ENCODE data around the gene CCR9.

DNA sequence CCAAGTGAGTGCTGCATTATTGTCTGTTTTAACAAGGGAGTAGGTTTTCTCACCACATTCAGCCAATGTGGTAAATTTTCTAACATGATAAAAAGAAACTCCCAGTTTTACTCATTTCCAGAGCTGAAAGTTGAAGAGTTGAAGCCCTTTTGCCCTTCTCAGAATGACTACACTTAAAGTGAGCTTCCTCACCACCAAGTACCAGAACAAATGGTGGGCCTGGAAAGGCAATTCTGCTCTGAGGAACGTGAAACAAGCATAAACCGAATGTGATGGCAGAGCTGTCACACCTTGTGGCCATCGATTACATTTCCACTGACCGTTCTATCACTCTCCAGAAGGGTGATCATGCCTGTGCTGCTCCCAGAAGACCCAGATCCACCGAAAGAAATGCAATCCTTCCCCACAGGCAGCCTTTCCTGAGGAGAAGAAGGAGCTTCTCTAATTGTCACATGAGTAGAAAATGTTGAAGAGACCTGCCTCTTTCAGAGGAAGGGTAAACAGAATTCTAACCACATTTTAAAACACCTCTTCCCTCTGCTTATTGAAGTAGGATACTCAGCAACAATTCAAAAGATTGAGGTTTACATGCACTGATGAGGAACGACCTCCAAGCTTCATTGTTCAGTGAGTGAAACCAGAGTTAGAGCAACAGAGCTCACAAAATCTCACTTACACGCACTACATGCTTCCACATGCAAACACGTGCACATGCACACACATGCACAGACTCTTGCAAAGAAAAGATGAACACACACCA is 21.4 kb upstream of the CCR9 start:
- TF ChIP-seq, protein P1, sequence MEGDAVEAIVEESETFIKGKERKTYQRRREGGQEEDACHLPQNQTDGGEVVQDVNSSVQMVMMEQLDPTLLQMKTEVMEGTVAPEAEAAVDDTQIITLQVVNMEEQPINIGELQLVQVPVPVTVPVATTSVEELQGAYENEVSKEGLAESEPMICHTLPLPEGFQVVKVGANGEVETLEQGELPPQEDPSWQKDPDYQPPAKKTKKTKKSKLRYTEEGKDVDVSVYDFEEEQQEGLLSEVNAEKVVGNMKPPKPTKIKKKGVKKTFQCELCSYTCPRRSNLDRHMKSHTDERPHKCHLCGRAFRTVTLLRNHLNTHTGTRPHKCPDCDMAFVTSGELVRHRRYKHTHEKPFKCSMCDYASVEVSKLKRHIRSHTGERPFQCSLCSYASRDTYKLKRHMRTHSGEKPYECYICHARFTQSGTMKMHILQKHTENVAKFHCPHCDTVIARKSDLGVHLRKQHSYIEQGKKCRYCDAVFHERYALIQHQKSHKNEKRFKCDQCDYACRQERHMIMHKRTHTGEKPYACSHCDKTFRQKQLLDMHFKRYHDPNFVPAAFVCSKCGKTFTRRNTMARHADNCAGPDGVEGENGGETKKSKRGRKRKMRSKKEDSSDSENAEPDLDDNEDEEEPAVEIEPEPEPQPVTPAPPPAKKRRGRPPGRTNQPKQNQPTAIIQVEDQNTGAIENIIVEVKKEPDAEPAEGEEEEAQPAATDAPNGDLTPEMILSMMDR (IDR thresholded peaks at IDR 0.05) = no peak
- no peak for TF ChIP-seq POLR2A (IDR thresholded peaks at IDR 0.05)
